GM12865 (cell line): ENCODE data around the gene MYCL.

Experiments
- DNase-seq: peaks from one replicate; pipeline ENCODE4 v3.0.0; 2010; ENCODE audit warnings: low read depth
- H3K4me3 ChIP-seq: 2 replicates; pipeline ENCODE4 v1.5.1; 2011; ENCODE audit warnings: mild to moderate bottlenecking, low read depth, low read length, control low read depth
- CTCF ChIP-seq: IDR thresholded peaks from 2 replicates; pipeline ENCODE4 v1.5.1; 2011; ENCODE audit warnings: low read length, control low read depth, low read depth, inconsistent platforms; ENCODE audit not compliant: insufficient read depth; ENCODE audit errors: missing control alignments

The MYCL gene

GRCh38 chr1:39857126-39857878 lies 44.4 kb downstream of the MYCL start:
- DNase-seq = no peak
- TF ChIP-seq CTCF = no peak

GRCh38 chr1:39854738-39855137 lies 47.0 kb downstream of the MYCL start:
- no peak for DNase-seq
- TF ChIP-seq CTCF = no peak
- H3K4me3 ChIP-seq = no peak overlapping the region

More at GRCh38 chr1:39857126-39857878, 44.4 kb downstream of the MYCL start:
- H3K4me3 ChIP-seq = no peak overlapping the region

GRCh38 chr1:39854314-39854713 lies 47.4 kb downstream of the MYCL start:
- peak; percentile 17 for DNase-seq
- no peak for TF ChIP-seq CTCF

GRCh38 chr1:39852876-39853275 lies 48.8 kb downstream of the MYCL start:
- no peak overlapping the region for H3K4me3 ChIP-seq
- no peak for TF ChIP-seq CTCF
- DNase-seq = no peak

More at GRCh38 chr1:39854314-39854713, 47.4 kb downstream of the MYCL start:
- no peak overlapping the region for H3K4me3 ChIP-seq

- no peak for TF ChIP-seq CTCF
- no peak overlapping the region for H3K4me3 ChIP-seq
- no peak for DNase-seq
Observed at GRCh38 chr1:39852214-39852791, 49.4 kb downstream of the MYCL start.

- DNase-seq = peak; percentile 50
- no peak for TF ChIP-seq CTCF
- H3K4me3 ChIP-seq = peak overlapping the region; percentile 1; the same call in 1 of the 2 replicates
Observed at GRCh38 chr1:39850606-39851216, 51.0 kb downstream of the MYCL start.

GRCh38 chr1:39849203-39849602 lies 52.5 kb downstream of the MYCL start:
- H3K4me3 ChIP-seq = no peak overlapping the region
- TF ChIP-seq CTCF = no peak
- no peak for DNase-seq
